Fibroblast of the conjunctiva (primary cell): ENCODE data around the gene RAP2C.
A peak's percentile ranks its signal among the peaks of the same experiment; 100 is the strongest.

ENCODE experiments used
- DNase-seq: peaks from one replicate; pipeline ENCODE4 v3.0.0-alpha.2; 2010; ENCODE audit warnings: low read depth

Gene RAP2C

GRCh38 chrX:132219343-132219768 lies at the start of gene RAP2C:
TSS of gene RAP2C (minus strand) at chrX:132219447. CDS start at chrX:132217268, 2,179 bp downstream.
- DNase-seq: peak; percentile 59

GRCh38 chrX:132267392-132267791 lies 48.1 kb upstream of the RAP2C start:
- no peak for DNase-seq

- peak; percentile 53 for DNase-seq
Measured at GRCh38 chrX:132266583-132267355, 47.5 kb upstream of the RAP2C start.

- DNase-seq: no peak
Measured at GRCh38 chrX:132263127-132263526, 43.9 kb upstream of the RAP2C start.

GRCh38 chrX:132258509-132258908 lies 39.3 kb upstream of the RAP2C start:
- DNase-seq: no peak

- no peak for DNase-seq
Measured at GRCh38 chrX:132257116-132257515, 37.9 kb upstream of the RAP2C start.

GRCh38 chrX:132236121-132236520 lies 16.9 kb upstream of the RAP2C start:
- no peak for DNase-seq

GRCh38 chrX:132235488-132235887 lies 16.2 kb upstream of the RAP2C start:
- DNase-seq: no peak

- DNase-seq: no peak
Measured at GRCh38 chrX:132231587-132231986, 12.3 kb upstream of the RAP2C start.

- peak; percentile 36 for DNase-seq
Measured at GRCh38 chrX:132227383-132228112, 8.3 kb upstream of the RAP2C start.

- no peak for DNase-seq
Measured at GRCh38 chrX:132226169-132226568, 6.9 kb upstream of the RAP2C start.

- peak; percentile 67 for DNase-seq
Measured at GRCh38 chrX:132218100-132218812, 991 bp downstream of the RAP2C start.

GRCh38 chrX:132217203-132218073 lies 1.8 kb downstream of the RAP2C start:
- DNase-seq: peak; percentile 68

- DNase-seq: no peak
Measured at GRCh38 chrX:132216806-132217202, 2.4 kb downstream of the RAP2C start.

- no peak for DNase-seq
Measured at GRCh38 chrX:132216283-132216682, 3.0 kb downstream of the RAP2C start.

GRCh38 chrX:132214518-132214917 lies 4.7 kb downstream of the RAP2C start:
- DNase-seq: no peak

GRCh38 chrX:132209527-132209926 lies 9.7 kb downstream of the RAP2C start:
- DNase-seq: peak; percentile 51

GRCh38 chrX:132208422-132208821 lies 10.8 kb downstream of the RAP2C start:
- no peak for DNase-seq

GRCh38 chrX:132207996-132208395 lies 11.3 kb downstream of the RAP2C start:
- DNase-seq: no peak

- DNase-seq: no peak
Measured at GRCh38 chrX:132206259-132206658, 13.0 kb downstream of the RAP2C start.

GRCh38 chrX:132204629-132205028 lies 14.6 kb downstream of the RAP2C start:
- no peak for DNase-seq

GRCh38 chrX:132200976-132201375 lies 18.3 kb downstream of the RAP2C start:
- no peak for DNase-seq
